Measurements from ENCODE around the gene DCST2. TPM values are rescaled to one million over a fixed set of nuclear protein-coding genes. Genes with fewer than 3 reads are reported as not detected.

Gene DCST2
- total RNA-seq, 1 donor from 2014 or later = 0.12 TPM

Other genes starting within 250 kb of the DCST2 start
- gene KCNN3, start 163.5 kb downstream of the DCST2 start, total RNA-seq = 4.8 and 10.5 TPM in 2 replicates
- gene PMVK, start 97.1 kb downstream of the DCST2 start, total RNA-seq = 8.1 and 11.6 TPM in 2 replicates
- 108 and 115 TPM in 2 replicates for gene PBXIP1, start 77.7 kb downstream of the DCST2 start, total RNA-seq
- 17.5 and 20.9 TPM in 2 replicates for gene PYGO2, start 72.0 kb downstream of the DCST2 start, total RNA-seq
- 300 and 313 TPM in 2 replicates for gene SHC1, start 63.0 kb downstream of the DCST2 start, total RNA-seq
- 37.8 and 57.8 TPM in 2 replicates for gene CKS1B, start 59.1 kb downstream of the DCST2 start, total RNA-seq
- 31.2 and 33.7 TPM in 2 replicates for gene FLAD1, start 50.4 kb downstream of the DCST2 start, total RNA-seq
- gene LENEP, start 40.2 kb downstream of the DCST2 start, total RNA-seq = not detected in 2 replicates
- gene ZBTB7B, start 31.0 kb downstream of the DCST2 start, total RNA-seq = 19.3 and 23.6 TPM in 2 replicates
- gene DCST1, start within 50 bp of the DCST2 start, total RNA-seq = not detected in 2 replicates
- gene ADAM15, start 17.5 kb upstream of the DCST2 start, total RNA-seq = 405 and 619 TPM in 2 replicates
- 19.2 and 25.1 TPM in 2 replicates for gene EFNA4, start 30.0 kb upstream of the DCST2 start, total RNA-seq
- gene EFNA3, start 45.1 kb upstream of the DCST2 start, total RNA-seq = 1.5 and 4.0 TPM in 2 replicates
- gene EFNA1, start 94.1 kb upstream of the DCST2 start, total RNA-seq = 77.9 and 195 TPM in 2 replicates
- 21.0 and 29.1 TPM in 2 replicates for gene SLC50A1, start 102.1 kb upstream of the DCST2 start, total RNA-seq
- gene DPM3, start 106.8 kb upstream of the DCST2 start, total RNA-seq = 41.0 and 45.0 TPM in 2 replicates
- 121 and 150 TPM in 2 replicates for gene KRTCAP2, start 139.5 kb upstream of the DCST2 start, total RNA-seq
- 9.9 and 11.8 TPM in 2 replicates for gene TRIM46, start 140.1 kb upstream of the DCST2 start, total RNA-seq
- gene THBS3, start 174.1 kb upstream of the DCST2 start, total RNA-seq = 12.5 and 18.2 TPM in 2 replicates
- gene MTX1, start 174.9 kb upstream of the DCST2 start, total RNA-seq = 44.3 and 45.6 TPM in 2 replicates
- gene ENTREP3, start 221.7 kb upstream of the DCST2 start, total RNA-seq = 26.5 and 46.3 TPM in 2 replicates
- 79.2 and 128 TPM in 2 replicates for gene SCAMP3, start 228.6 kb upstream of the DCST2 start, total RNA-seq
- gene CLK2, start 239.7 kb upstream of the DCST2 start, total RNA-seq = 30.2 and 36.1 TPM in 2 replicates
- gene HCN3, start 243.7 kb upstream of the DCST2 start, total RNA-seq = 0.19 and 1.3 TPM in 2 replicates

Measured in glomerular endothelial cell (primary cell).